Cardiac fibroblast (primary cell): Measurements from ENCODE around the gene KRTAP10-12.
"Not testable (repeated sequence)": the region's sequence is repeated elsewhere in the genome, so short reads cannot be mapped to it uniquely, and the experiment has no call there.

Source experiments
- DNase-seq, 2 donors: peaks; one replicate each; pipeline versions ENCODE4 v3.0.0 to v3.0.0-alpha.2; 2010; ENCODE audit warnings: low read depth in 2 of 2
- H3K4me3 ChIP-seq, 2 donors: replicated peaks in 1 of 2; 1 replicate in 1 of 2; 2 replicates in 1 of 2; pipeline ENCODE4 v1.5.1; 2011; ENCODE audit warnings: low read depth in 2 of 2, low read length in 2 of 2, mild to moderate bottlenecking in 2 of 2, moderate library complexity in 1 of 2
- CTCF ChIP-seq: IDR thresholded peaks from one replicate; pipeline ENCODE4 v1.5.1; 2011; ENCODE audit warnings: low read depth, mild to moderate bottlenecking, low read length, inconsistent platforms

KRTAP10-12 gene

GRCh38 chr21:44658913-44659595 is 37.9 kb upstream of the KRTAP10-12 start:
- no peak for DNase-seq
- TF ChIP-seq CTCF, result no peak
- H3K4me3 ChIP-seq, result no peak overlapping the region

- DNase-seq, H3K4me3 ChIP-seq: not testable (repeated sequence)
Measured at GRCh38 chr21:44661567-44661966, 35.4 kb upstream of the KRTAP10-12 start.

GRCh38 chr21:44664691-44665090 is 32.3 kb upstream of the KRTAP10-12 start:
- TF ChIP-seq CTCF, result no peak
- DNase-seq, result no peak
- no peak overlapping the region for H3K4me3 ChIP-seq

- no peak for TF ChIP-seq CTCF
- H3K4me3 ChIP-seq, result no peak within 1 kb of the TSS
- no peak for DNase-seq
Measured at GRCh38 chr21:44666401-44667320, 30.3 kb upstream of the KRTAP10-12 start, which contains the start of gene KRTAP12-2. Gene KRTAP12-2, minus strand, starts transcription at chr21:44666927. Its CDS starts 41 bp downstream, at chr21:44666886.

- H3K4me3 ChIP-seq, result no peak overlapping the region
- TF ChIP-seq CTCF, result no peak
- no peak for DNase-seq
Measured at GRCh38 chr21:44667612-44668011, 29.4 kb upstream of the KRTAP10-12 start.

GRCh38 chr21:44670642-44671432 is 26.1 kb upstream of the KRTAP10-12 start:
- no peak for TF ChIP-seq CTCF
- DNase-seq, result no peak
- no peak overlapping the region for H3K4me3 ChIP-seq
